Sciatic nerve (tissue), 2 donors: Measurements from ENCODE around the gene PUM1. TPM values are rescaled to one million over a fixed set of nuclear protein-coding genes. Genes with fewer than 3 reads are reported as not detected.

Experiments used
- ATAC-seq: fragments of 200-7000 bp; cut with Tn5 transposase; one replicate; pipeline ENCODE4 v1.9.1; 2020; ENCODE audit warnings: mild to moderate bottlenecking, moderate library complexity
- DNase-seq: peaks from one replicate; pipeline ENCODE4 v3.0.0-alpha.2; 2020; ENCODE audit warnings: low spot score
- intact Hi-C: fragments of 100-400 bp; cut with DNase I; formaldehyde crosslinking; loops from one replicate; pipeline ENCODE4 v1.14.2; 2022
- total RNA-seq: library from RNA; stranded (reverse); fragmentation: NEBNext Ultra II Directional; extraction: Animal tissue kit (Norgen Biotek cat#: 25700); gene quantifications from one replicate; pipeline ENCODE4 v1.2.1, GENCODE V29; 2021
- donor health status: DM: no; HTN: no; CAD: no.
- donor health status: DM: no; HTN: no; CAD: no.

Gene PUM1
- total RNA-seq, 1 donor from 2014 or later: 144 TPM

DNA sequence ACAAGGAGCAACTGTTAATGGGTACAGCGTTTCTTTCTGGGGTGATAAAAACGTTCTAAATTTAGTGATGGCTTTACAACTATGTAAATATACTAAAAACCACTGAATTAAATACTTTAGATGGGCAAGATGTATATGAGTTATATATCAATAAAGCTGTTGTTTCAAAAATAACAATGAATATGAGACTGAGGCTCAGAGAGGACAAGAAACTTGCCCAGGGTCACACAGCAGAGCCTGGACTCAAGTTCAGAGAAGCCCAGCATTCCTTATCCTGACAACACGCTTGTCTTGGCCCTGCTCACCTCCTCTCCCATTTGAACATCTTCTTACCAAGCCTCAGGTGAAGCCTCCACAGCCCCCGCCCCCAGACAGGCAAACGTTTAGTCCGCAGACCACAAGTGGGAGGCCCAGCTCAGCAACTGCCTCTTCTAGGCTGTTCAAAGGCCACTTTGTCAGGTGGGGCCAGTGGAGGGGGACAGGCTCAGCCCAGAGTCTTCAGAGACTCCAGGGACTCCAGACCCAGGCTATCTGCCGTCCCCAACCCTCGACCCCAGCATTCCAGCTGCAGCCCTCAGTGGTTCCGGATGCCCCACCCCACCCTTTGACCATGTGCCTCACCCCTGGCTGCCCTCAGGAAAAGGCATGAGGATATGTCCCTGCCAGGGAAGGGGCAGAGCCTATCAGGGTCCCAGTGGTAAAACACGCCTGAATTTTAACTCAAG lies 174.9 kb downstream of the PUM1 start:
- DNase-seq: no peak
- intact Hi-C loops: no loop called here
- no peak for ATAC-seq

DNA sequence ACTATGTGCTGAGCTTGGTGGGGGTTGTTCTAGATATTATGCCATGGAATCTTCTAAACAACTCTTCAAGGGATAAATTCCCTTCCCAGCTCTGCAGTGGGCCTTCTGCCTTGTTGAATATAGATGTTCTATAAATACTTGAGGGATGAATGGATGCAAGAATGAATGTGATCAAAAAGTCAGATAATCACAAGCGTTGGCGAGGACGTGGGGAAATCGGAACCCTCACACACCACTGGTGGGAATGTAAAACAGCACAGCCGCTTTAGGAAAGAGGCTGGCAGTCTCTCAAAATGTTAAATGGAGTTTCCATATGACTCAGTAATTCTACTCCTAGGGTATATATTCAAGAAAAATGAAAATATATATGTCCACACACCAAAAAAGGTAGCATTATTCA lies 176.0 kb downstream of the PUM1 start:
- ATAC-seq: no peak
- DNase-seq: no peak
- intact Hi-C loops: loop anchor here (5.0 kb wide), 1 partner anchor 1432 kb away; no protein-coding TSS in a partner anchor

DNA sequence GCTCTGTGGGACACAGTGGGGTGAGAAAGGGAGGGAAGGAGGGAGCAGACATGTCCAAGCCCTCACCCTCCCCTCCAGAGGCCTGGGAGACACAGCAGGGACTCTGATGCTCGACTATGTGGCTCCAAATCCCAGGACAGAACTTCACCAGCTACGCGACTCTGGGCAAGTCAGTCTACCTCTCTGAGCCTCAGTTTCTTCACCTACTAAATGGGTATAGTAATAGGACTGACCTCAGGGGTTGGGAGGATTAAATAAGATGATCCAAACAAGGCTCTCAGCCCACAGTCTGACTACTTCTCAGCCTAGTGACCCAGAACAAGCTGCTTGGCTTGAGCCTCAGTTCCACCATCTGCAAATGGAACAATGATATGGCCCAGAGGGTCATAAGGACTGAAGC lies 176.5 kb downstream of the PUM1 start:
- intact Hi-C loops: loop anchor here (5.0 kb wide), 1 partner anchor 1432 kb away; no protein-coding TSS in a partner anchor

DNA sequence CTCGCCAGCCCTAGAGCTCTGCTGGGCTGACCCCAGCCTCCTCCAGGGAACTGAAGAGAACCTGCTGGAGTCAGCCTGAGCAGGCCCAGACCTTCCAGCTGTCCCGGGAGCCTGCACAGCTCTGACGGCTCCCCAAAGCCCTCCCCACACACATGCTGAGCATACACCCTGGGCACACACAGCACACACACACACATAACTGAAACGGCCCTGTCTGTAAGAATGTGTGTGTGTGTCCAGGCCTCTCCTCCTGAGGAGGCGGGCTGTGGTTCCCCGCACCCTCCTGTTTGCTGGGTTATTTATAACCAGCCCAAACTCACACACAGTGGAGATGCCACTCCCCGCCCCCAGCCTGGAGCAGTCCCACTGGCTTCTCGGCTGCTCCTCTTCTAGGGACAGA lies 177.1 kb downstream of the PUM1 start:
- peak; percentile 81 for ATAC-seq
- DNase-seq: no peak
- intact Hi-C loops: loop anchor here (5.0 kb wide), 1 partner anchor 1431 kb away; no protein-coding TSS in a partner anchor

More for the DNA sequence above, 176.5 kb downstream of the PUM1 start:
- ATAC-seq (no peak), DNase-seq (no peak)

DNA sequence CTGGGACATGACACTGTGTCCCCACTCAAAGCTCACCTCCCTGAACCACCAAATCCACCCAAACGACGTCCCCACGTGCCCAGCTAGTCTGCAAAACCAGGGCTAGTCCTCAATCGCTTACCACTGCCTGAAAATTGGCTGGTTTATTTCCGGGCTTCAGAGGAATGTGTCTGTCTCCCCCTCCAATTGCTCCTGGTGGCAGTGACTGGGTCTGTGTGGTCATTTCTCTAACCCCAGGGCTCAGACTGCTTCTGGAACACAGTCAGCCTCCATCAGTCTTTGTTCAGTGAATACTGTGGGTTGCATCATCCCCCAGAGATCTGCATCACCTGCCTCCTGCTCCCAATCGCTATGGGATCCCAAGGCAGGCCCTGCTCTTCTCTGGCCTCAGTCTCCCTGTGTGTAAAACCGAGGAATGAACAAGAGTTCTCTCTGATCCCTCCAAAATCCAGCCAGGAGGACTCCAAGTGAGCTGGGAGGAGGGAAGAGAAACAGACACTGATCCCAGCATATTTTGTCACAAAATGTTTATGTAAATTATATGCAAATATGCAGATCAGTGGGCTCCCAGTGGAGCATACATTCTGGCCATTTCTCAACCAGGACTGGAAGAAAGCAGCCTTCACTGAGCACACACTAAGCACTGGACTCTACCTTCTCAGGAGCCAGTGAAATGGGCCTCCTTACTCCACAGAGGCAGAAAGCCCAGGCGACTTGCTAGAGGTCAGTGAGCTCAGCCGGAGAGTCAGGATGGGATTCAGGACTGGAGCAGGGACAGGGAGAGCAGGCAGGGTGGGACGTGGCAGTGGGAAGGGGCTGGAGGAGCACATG lies 177.8 kb downstream of the PUM1 start:
- ATAC-seq (peak; percentile 19), DNase-seq (no peak)
- intact Hi-C loops: loop anchor here (5.0 kb wide), 1 partner anchor 1430 kb away; no protein-coding TSS in a partner anchor

DNA sequence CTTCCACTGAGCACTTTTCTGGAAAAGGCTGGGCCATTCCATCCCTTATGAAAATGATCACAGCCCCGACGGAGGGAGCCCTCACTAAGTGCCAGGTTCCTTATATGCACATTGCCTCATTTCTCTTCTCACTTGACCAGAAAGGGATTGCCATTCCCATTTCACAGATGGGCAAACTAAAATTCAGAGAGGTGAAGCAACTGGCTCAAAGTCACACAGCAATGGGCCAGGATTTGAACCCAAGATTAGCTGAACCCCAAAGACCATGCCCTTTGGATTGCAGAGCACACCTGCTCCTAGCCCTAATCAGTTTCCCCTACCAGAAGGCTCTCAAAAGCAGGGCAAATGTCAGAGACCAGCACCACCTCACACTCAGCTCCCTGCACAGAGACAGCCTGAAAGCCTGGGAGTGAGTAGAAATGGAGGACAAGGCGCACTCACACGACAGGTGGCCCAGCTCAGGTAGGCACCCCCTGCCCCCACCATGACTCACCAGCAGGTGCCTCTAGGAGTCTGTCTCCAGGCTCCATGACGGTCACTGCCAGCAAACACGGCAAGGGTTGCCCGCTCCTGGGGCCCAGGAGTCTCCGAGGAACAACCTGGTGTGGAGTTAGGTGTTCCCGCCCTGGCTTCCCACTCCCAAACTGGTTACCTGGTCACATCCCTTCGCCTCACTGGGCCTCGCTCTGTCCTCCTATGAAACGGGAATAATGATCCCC lies 178.6 kb downstream of the PUM1 start:
- DNase-seq (no peak), ATAC-seq (no peak)
- intact Hi-C loops: loop anchor here (5.0 kb wide), 1 partner anchor 1430 kb away; no protein-coding TSS in a partner anchor

DNA sequence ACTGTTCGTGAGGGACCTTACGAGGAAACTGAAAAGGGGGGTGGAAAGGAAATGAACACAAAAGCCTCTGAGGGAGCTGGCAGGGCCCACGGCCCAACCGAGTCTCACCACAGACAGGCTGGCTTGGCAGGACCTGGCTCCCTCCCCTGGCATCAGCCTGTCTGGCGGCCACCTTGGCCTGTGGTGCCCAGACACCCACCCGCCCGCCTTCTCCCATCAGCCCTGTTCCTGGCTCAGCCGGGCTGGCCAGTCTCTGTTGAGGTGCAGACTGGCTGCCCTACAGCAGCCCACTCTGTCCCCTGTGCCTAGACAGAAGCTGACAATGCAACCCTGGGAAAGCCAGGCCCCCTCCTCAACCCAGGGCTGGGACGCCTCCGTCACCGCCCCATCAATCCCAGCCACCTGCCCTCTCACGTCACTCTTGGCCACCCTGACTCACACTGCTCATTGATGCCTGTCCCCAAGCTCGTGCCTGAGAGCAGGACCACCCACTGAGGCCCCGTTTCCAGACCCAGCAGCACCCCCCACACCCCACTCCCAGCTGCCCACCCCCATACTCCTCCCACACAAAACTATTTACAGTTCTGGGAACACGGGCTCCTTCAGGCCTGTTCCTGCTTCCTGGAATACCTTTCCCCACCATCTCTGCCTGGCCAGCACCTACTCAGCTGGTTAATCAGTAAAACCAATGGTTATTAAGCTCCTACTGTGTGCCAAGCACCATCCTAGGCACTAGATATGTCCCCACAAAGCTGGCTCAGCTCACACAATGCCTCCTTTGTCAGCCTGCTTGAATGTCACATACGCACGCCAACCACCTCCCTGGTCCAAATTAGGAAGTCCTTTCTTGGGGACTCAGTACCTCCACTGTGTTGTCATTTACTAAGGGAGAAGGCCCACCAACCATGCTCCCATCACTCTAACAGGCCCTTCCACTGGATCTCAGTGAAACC lies 179.7 kb downstream of the PUM1 start:
- ATAC-seq: peak; percentile 21
- intact Hi-C loops: loop anchor here (5.0 kb wide), 1 partner anchor 1429 kb away; no protein-coding TSS in a partner anchor
- no peak for DNase-seq

DNA sequence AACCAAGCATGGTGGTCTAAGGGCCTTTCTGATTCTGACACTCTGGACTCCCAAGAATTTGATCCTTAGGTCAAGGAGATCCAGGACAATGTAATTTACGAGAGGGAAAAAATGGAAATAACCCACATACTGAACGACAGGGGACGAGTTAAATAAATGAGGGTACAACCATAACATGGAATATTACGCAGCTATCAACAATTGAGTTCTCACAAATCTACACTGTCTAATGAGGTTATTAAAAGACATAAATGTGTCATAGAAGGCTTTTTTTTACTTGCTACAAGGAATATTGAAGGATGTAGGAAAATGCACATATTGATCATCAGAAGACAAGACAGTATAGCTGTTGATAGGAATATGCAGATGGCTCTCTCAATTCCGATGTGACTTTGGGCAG lies 180.8 kb downstream of the PUM1 start:
- intact Hi-C loops: loop anchor here (5.0 kb wide), 1 partner anchor 1427 kb away; no protein-coding TSS in a partner anchor
- no peak for DNase-seq
- no peak for ATAC-seq

DNA sequence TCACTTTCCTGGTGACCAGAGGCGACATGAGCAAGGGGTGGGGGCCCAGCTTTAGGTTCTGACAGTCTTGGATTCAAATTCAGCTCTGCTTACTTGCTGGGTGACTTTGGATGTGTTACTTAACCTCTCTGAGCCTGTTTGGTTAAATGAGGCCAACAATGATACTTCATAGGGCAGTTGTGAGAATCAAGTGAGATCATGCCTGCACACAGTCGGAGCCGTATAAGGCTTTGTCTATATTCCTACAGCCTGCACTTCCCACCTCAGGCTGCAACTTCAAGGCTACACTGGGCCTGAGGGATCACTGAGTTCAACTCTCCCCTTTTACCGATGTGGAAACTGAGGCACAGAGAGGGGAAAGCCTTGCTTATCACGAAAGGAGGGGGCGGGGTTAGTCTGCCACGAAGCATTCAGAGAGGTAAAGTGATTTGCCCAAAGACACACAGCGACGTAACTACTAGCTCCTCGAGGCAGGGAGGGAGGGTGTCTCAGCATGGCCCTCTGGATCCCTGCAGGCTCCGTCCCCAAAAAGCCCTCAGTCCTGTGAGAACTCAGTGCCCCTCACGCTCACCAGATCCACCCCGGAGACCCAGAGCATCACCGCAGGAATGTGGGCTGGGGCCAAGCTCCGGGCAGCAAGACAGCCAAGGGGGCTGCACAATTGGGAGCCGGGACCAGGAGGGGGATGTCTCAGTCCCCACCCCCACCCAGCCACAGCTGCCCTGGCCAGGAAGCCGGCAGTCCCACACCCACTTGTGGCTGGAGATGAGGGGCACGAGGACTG lies 181.9 kb downstream of the PUM1 start:
- ATAC-seq (no peak), DNase-seq (no peak)
- intact Hi-C loops: no loop called here

DNA sequence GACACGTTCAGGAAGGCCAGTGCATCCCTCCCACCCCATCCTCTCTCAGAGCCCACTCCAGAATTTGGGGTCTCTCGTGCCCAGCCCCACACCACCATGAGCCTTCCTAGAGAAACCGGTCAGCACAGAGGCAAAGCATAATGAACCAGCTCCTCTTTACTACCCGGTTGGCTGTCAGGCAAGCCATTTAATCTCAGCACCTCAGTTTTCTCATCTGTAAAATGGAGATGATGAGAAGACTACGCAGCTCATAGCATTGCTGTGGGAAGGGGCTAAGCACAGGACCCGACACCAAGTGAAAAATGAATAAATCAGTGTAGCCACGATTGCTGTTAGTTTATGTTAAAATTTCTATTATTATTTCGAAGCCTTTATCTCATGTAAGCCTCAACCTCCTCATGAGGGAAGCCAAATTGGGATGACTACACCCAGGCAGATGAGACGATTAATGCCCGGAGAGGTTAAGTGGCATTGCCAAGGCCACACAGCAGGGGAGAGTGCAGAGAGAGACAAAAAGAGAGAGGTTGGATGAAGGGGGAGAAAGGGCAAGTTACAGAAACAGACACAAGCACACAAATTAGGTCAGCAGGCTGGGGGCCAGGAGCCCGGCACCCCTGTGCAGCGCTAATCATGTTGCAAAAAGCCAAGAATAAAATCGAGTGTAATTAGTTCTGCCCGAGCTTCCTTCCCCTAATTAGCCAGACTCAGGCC lies 182.7 kb downstream of the PUM1 start:
- ATAC-seq: no peak
- intact Hi-C loops: no loop called here
- no peak for DNase-seq

Other genes starting within 250 kb of the PUM1 start
- gene SDC3, start 157.0 kb downstream of the PUM1 start, total RNA-seq: 84.9 TPM
- 0.13 TPM for gene NKAIN1, start 174.2 kb upstream of the PUM1 start, total RNA-seq
- gene SNRNP40, start 231.1 kb upstream of the PUM1 start, total RNA-seq: 39.5 TPM
- 27.1 TPM for gene ZCCHC17, start 231.3 kb upstream of the PUM1 start, total RNA-seq